CD14-positive monocyte (primary cell): ENCODE data around the gene CA5B. TPM values are rescaled to one million over a fixed set of nuclear protein-coding genes. Genes with fewer than 3 reads are reported as not detected.

Source experiments
- DNase-seq, 3 donors: peaks; one replicate each; pipeline ENCODE4 v3.0.0-alpha.2; 2011 to 2022
- H2AFZ ChIP-seq: 2 replicates; pipeline ENCODE4 v1.6.0; 2012; ENCODE audit warnings: mild to moderate bottlenecking, low read depth, low read length, inconsistent platforms; ENCODE audit not compliant: insufficient read depth, poor library complexity, severe bottlenecking
- H3K27ac ChIP-seq, 2 donors: 1 replicate in 1 of 2; 2 replicates in 1 of 2; pipeline ENCODE4 v1.5.1; 2012 to 2013; ENCODE audit warnings: low read length in 2 of 2, control low read depth in 1 of 2, inconsistent platforms in 1 of 2, low read depth in 1 of 2, mild to moderate bottlenecking in 1 of 2
- H3K27me3 ChIP-seq, 2 donors: one replicate each; pipeline versions ENCODE4 v1.6.0 to v1.6.1; 2011 to 2013; ENCODE audit warnings: low read length in 2 of 2; ENCODE audit not compliant: control insufficient read depth in 2 of 2, insufficient read depth in 2 of 2
- H3K36me3 ChIP-seq, 2 donors: replicated peaks in 1 of 2; 1 replicate in 1 of 2; 2 replicates in 1 of 2; pipeline versions ENCODE4 v1.5.1 to v1.6.1; 2012 to 2013; ENCODE audit warnings: low read length in 2 of 2, control low read depth in 1 of 2, inconsistent platforms in 1 of 2, mild to moderate bottlenecking in 1 of 2; ENCODE audit not compliant: insufficient read depth in 2 of 2, control insufficient read depth in 1 of 2
- H3K4me1 ChIP-seq, 2 donors: 1 replicate in 1 of 2; 2 replicates in 1 of 2; pipeline versions ENCODE4 v1.5.1 to v1.6.1; 2012 to 2013; ENCODE audit warnings: low read length in 2 of 2, control low read depth in 1 of 2, inconsistent platforms in 1 of 2, mild to moderate bottlenecking in 1 of 2, moderate library complexity in 1 of 2; ENCODE audit not compliant: insufficient read depth in 2 of 2, control insufficient read depth in 1 of 2
- H3K4me2 ChIP-seq: replicated peaks from 2 replicates; pipeline ENCODE3; 2012; ENCODE audit warnings: low read length, moderate library complexity, mild to moderate bottlenecking; ENCODE audit not compliant: poor library complexity, severe bottlenecking; ENCODE audit errors: extremely low read depth
- H3K4me3 ChIP-seq, 3 experiments: fragments of 200-600 bp in 1 of 3; sonication (generic) in 1 of 3; replicated peaks in 1 of 3; 1 replicate in 2 of 3; 2 replicates in 1 of 3; pipeline ENCODE4 v1.5.1; 2011 to 2013; ENCODE audit warnings: low read length in 3 of 3, mild to moderate bottlenecking in 3 of 3, control low read depth in 2 of 3, low read depth in 2 of 3, inconsistent platforms in 1 of 3, moderate library complexity in 1 of 3
- H3K79me2 ChIP-seq: 2 replicates; pipeline ENCODE4 v1.6.0; 2012; ENCODE audit warnings: mild to moderate bottlenecking, control low read depth, inconsistent platforms, low read length, moderate library complexity; ENCODE audit not compliant: insufficient read depth
- H3K9ac ChIP-seq: 2 replicates; pipeline ENCODE4 v1.6.0; 2017; ENCODE audit warnings: low read length, mild to moderate bottlenecking; ENCODE audit not compliant: insufficient read depth, poor library complexity, severe bottlenecking
- H3K9me3 ChIP-seq, 2 donors: replicated peaks in 1 of 2; 1 replicate in 1 of 2; 2 replicates in 1 of 2; pipeline versions ENCODE4 v1.5.1 to v1.6.1; 2012 to 2013; ENCODE audit warnings: low read length in 2 of 2, control low read depth in 1 of 2; ENCODE audit not compliant: control insufficient read depth in 1 of 2, insufficient read depth in 1 of 2
- H4K20me1 ChIP-seq: 2 replicates; pipeline ENCODE4 v1.6.0; 2012; ENCODE audit warnings: mild to moderate bottlenecking, low read length, control low read depth, moderate library complexity; ENCODE audit not compliant: insufficient read depth
- H3K27ac Mint-ChIP-seq, 7 donors: one replicate each; pipeline ENCODE4 v1.8.0; 2020; ENCODE audit warnings: mild to moderate bottlenecking in 7 of 7, mixed read lengths in 7 of 7, moderate library complexity in 6 of 7, inconsistent platforms in 2 of 7
- H3K27me3 Mint-ChIP-seq, 3 donors: one replicate each; pipeline ENCODE4 v1.8.0; 2021 to 2022; ENCODE audit warnings: low read depth in 3 of 3, mild to moderate bottlenecking in 3 of 3, mixed read lengths in 3 of 3, moderate library complexity in 3 of 3, inconsistent platforms in 1 of 3
- H3K36me3 Mint-ChIP-seq, 2 donors: one replicate each; pipeline ENCODE4 v1.8.0; 2020; ENCODE audit warnings: mixed read lengths in 2 of 2, inconsistent platforms in 1 of 2, mild to moderate bottlenecking in 1 of 2
- H3K4me1 Mint-ChIP-seq: one replicate; pipeline ENCODE4 v1.8.0; 2020; ENCODE audit warnings: mild to moderate bottlenecking, mixed read lengths
- H3K4me3 Mint-ChIP-seq, 2 donors: one replicate each; pipeline ENCODE4 v1.8.0; 2020; ENCODE audit warnings: mild to moderate bottlenecking in 2 of 2, mixed read lengths in 2 of 2, moderate library complexity in 1 of 2
- H3K9me3 Mint-ChIP-seq, 7 donors: one replicate each; pipeline ENCODE4 v1.8.0; 2020 to 2022; ENCODE audit warnings: mixed read lengths in 7 of 7, mild to moderate bottlenecking in 6 of 7, moderate library complexity in 6 of 7, inconsistent platforms in 2 of 7
- WGBS: methylation state at CpG from one replicate; pipeline ENCODE4 v1.1.5; 2013; ENCODE audit warnings: missing lambda C conversion rate; ENCODE audit not compliant: insufficient coverage; 5-methylcytosine and 5-hydroxymethylcytosine counted together
- intact Hi-C, 2 donors: fragments of 100-400 bp; cut with micrococcal nuclease; formaldehyde crosslinking; loops; one replicate each; pipeline versions ENCODE4 v1.15.0 to v1.15.1; 2023
- polyA plus RNA-seq, 3 donors: library from polyadenylated mRNA; depleted of rRNA in 1 of 3; unstranded in 2 of 3; stranded (reverse) in 1 of 3; fragments of 300-500 nt in 2 of 3; fragments of >200 nt in 1 of 3; fragmentation: Illumina TruSeq in 2 of 3; gene quantifications; 1 replicate in 2 of 3; 2 replicates in 1 of 3; pipeline ENCODE4 v1.2.3, GENCODE V29; 2012 to 2021
- TF ChIP-seq, protein P1 (sequence below): fragments of 200-600 bp; IDR thresholded peaks from one replicate; pipeline ENCODE4 v1.8.0; 2022; ENCODE audit warnings: antibody characterized with exemption, mild to moderate bottlenecking

The CA5B gene
- polyA plus RNA-seq, 3 donors, result 6.2 to 24.4 (median 21.4) TPM

DNA sequence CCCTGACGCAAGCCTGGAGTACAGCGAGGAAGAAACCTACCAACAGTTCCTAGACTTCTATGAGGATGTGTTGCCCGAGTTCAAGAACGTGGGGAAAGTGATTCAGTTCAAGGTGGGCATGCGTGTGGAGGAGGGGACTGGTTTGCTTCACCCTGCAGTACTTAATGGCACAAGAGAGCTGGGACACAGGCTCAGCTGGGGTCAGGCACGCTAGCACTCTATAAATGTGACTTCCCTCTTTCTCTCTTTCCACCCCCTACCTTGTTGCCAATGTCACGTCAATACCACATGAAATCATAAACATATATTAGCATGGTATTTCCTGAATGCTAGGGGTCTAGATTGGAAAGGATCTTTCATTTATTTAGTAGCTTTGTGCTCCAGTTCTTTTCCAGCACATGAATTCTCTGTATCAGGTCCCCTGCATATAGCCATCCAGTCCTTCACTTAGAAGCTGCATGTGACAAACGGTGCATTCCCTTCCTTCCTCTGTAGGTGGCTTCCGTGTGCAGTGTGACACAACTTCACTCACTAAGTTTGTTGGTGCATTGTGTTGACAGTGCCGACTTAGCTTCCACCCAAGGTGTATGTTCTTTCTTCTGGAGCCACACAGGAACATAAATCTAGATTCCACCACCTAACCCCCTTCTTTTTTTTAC lies 77.8 kb downstream of the CA5B start:
- Histone ChIP-seq H3K4me2 (no peak overlapping the region), H3K4me3 (no peak overlapping the region), H3K9me3 (no peaks in the 10 kb centered on the region), H3K27me3 (no peaks in the 10 kb centered on the region), H3K36me3 (peaks cover 75 to 99% of the 10 kb centered on the region in 2 donors), H3K4me1 (peaks cover 5 to 12% of the 10 kb centered on the region in 2 donors), H3K79me2 (peaks cover 6% of the 10 kb centered on the region), H4K20me1 (peaks cover 27% of the 10 kb centered on the region), H3K27ac (peak overlapping the region in 1 of 2 donors; percentile 59), H2AFZ (no peak overlapping the region), H3K9ac (no peak overlapping the region)
- H3K27me3 Mint-ChIP-seq, result peaks cover 0 to 9% (median 0%) of the 10 kb centered on the region in 3 donors
- peak overlapping the region in 3 of 7 donors; percentile 0 to 74 (median 57) for H3K27ac Mint-ChIP-seq
- H3K4me1 Mint-ChIP-seq, result peaks cover 12% of the 10 kb centered on the region
- TF ChIP-seq, protein P1, sequence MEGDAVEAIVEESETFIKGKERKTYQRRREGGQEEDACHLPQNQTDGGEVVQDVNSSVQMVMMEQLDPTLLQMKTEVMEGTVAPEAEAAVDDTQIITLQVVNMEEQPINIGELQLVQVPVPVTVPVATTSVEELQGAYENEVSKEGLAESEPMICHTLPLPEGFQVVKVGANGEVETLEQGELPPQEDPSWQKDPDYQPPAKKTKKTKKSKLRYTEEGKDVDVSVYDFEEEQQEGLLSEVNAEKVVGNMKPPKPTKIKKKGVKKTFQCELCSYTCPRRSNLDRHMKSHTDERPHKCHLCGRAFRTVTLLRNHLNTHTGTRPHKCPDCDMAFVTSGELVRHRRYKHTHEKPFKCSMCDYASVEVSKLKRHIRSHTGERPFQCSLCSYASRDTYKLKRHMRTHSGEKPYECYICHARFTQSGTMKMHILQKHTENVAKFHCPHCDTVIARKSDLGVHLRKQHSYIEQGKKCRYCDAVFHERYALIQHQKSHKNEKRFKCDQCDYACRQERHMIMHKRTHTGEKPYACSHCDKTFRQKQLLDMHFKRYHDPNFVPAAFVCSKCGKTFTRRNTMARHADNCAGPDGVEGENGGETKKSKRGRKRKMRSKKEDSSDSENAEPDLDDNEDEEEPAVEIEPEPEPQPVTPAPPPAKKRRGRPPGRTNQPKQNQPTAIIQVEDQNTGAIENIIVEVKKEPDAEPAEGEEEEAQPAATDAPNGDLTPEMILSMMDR, result peak; percentile 30
- WGBS, result 0% methylated on average over 1 of the region's 10 CpGs
- intact Hi-C loops, result no loop called here
- DNase-seq, result peak; percentile 16 to 40 (median 17)
- H3K4me3 Mint-ChIP-seq, result no peak overlapping the region
- H3K36me3 Mint-ChIP-seq, result peaks cover 49 to 85% of the 10 kb centered on the region in 2 donors
- no peaks in the 10 kb centered on the region for H3K9me3 Mint-ChIP-seq

DNA sequence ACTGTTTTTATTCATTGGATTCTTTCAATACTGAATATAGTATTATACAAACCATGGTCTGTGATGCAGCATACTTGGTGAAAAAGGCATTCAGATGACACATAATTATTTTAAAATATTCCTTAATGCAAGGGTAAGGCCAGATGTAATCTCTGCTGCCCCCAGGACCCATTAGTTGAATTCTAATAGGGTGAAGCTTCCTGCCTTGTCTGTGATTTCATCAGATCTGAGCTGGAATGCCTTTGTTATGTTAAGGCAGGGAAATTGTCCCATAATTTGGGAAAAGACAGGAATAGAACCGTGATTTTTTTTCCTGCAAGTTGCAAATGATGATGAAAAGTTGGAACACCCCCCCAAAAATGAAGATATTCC lies 78.4 kb downstream of the CA5B start:
- no peak overlapping the region for H3K4me3 Mint-ChIP-seq
- no peak overlapping the region for H3K4me2 ChIP-seq
- peaks cover 6% of the 10 kb centered on the region for H3K79me2 ChIP-seq
- WGBS, result no CpG with 5 or more reads among the region's 1 CpG
- intact Hi-C loops, result no loop called here
- no peak overlapping the region for H2AFZ ChIP-seq
- peaks cover 72 to 99% of the 10 kb centered on the region in 2 donors for H3K36me3 ChIP-seq
- peak overlapping the region in 1 of 2 donors; percentile 59 for H3K27ac ChIP-seq
- H3K4me3 ChIP-seq, result no peak overlapping the region
- TF ChIP-seq, protein P1, result no peak
- no peak overlapping the region for H3K9ac ChIP-seq
- H3K9me3 Mint-ChIP-seq, result no peaks in the 10 kb centered on the region
- peaks cover 5 to 12% of the 10 kb centered on the region in 2 donors for H3K4me1 ChIP-seq
- H3K36me3 Mint-ChIP-seq, result peaks cover 49 to 85% of the 10 kb centered on the region in 2 donors
- peaks cover 30% of the 10 kb centered on the region for H4K20me1 ChIP-seq
- DNase-seq, result no peak
- H3K4me1 Mint-ChIP-seq, result peaks cover 12% of the 10 kb centered on the region
- H3K27me3 ChIP-seq, result no peaks in the 10 kb centered on the region
- peaks cover 0 to 8% (median 0%) of the 10 kb centered on the region in 3 donors for H3K27me3 Mint-ChIP-seq
- no peaks in the 10 kb centered on the region for H3K9me3 ChIP-seq
- H3K27ac Mint-ChIP-seq, result no peak overlapping the region
